SK-N-SH (cell line): ENCODE results near the gene ZCRB1. TPM values are rescaled to one million over a fixed set of nuclear protein-coding genes. Genes with fewer than 3 reads are reported as not detected.

Experiments
- CTCF ChIA-PET: fragments of 300-600, 350-600 bp; formaldehyde crosslinking; extraction: SDS; loops from one replicate; lab custom pipeline; 2021; lab: Yijun Ruan, JAX
- POLR2A ChIA-PET: fragments of 350-600 bp; sonication (Branson Sonifier 250); formaldehyde crosslinking; extraction: SDS; loops from one replicate; lab custom pipeline; 2020; ENCODE audit warnings: antibody characterized with exemption, inconsistent platforms; lab: Yijun Ruan, JAX
- DNase-seq: peaks from one replicate; pipeline ENCODE4 v3.0.0; 2012
- H2AFZ ChIP-seq: fragments of 200-600 bp; sonication (generic); 2 replicates; pipeline ENCODE4 v1.8.1; 2016; ENCODE audit warnings: antibody characterized with exemption, mild to moderate bottlenecking, low read depth
- H3F3A ChIP-seq: fragments of 200-600 bp; sonication (generic); replicated peaks from 2 replicates; pipeline ENCODE3; 2016; ENCODE audit warnings: antibody characterized with exemption, mild to moderate bottlenecking; ENCODE audit not compliant: insufficient read depth
- H3K27ac ChIP-seq, 2 experiments: fragments of 200-500 bp in 1 of 2; fragments of 200-600 bp in 1 of 2; sonication (Bioruptor generic) in 1 of 2; sonication (generic), shearing (Covaris generic) in 1 of 2; 2 replicates each; pipeline versions ENCODE4 v1.5.1 to v1.6.1; 2014 to 2016; ENCODE audit warnings: low read depth in 2 of 2, inconsistent platforms in 1 of 2, low read length in 1 of 2, mild to moderate bottlenecking in 1 of 2, mixed read lengths in 1 of 2
- H3K27me3 ChIP-seq: fragments of 200-600 bp; sonication (generic), shearing (Covaris generic); 2 replicates; pipeline ENCODE4 v1.6.1; 2016; ENCODE audit warnings: mixed run types; ENCODE audit not compliant: insufficient read depth
- H3K36me3 ChIP-seq, 2 experiments: fragments of 200-500 bp in 1 of 2; fragments of 200-600 bp in 1 of 2; sonication (Bioruptor generic) in 1 of 2; sonication (generic) in 1 of 2; replicated peaks in 1 of 2; 2 replicates each; pipeline versions ENCODE3 to v1.5.1; 2014 to 2016; ENCODE audit warnings: low read length in 1 of 2, mild to moderate bottlenecking in 1 of 2; ENCODE audit not compliant: insufficient read depth in 2 of 2, control insufficient read depth in 1 of 2
- H3K4me1 ChIP-seq, 2 experiments: fragments of 200-500 bp in 1 of 2; fragments of 200-600 bp in 1 of 2; sonication (Bioruptor generic) in 1 of 2; sonication (generic), shearing (Covaris generic) in 1 of 2; 2 replicates each; pipeline versions ENCODE4 v1.5.1 to v1.6.1; 2014 to 2016; ENCODE audit warnings: low read depth in 1 of 2, low read length in 1 of 2, mixed run types in 1 of 2; ENCODE audit not compliant: insufficient read depth in 2 of 2, control insufficient read depth in 1 of 2
- H3K4me2 ChIP-seq: fragments of 200-600 bp; sonication (generic), shearing (Covaris generic); 2 replicates; pipeline ENCODE4 v1.6.1; 2017; ENCODE audit warnings: mixed run types
- H3K4me3 ChIP-seq, 2 experiments: fragments of 200-500 bp in 1 of 2; fragments of 200-600 bp in 1 of 2; sonication (Bioruptor generic) in 1 of 2; sonication (generic), shearing (Covaris generic) in 1 of 2; 2 replicates each; pipeline versions ENCODE4 v1.5.1 to v1.8.1; 2014 to 2016; ENCODE audit warnings: low read depth in 2 of 2, inconsistent platforms in 1 of 2, low read length in 1 of 2, mild to moderate bottlenecking in 1 of 2, mixed read lengths in 1 of 2, moderate library complexity in 1 of 2
- H3K79me2 ChIP-seq: fragments of 200-600 bp; sonication (generic); 2 replicates; pipeline ENCODE4 v1.8.1; 2017; ENCODE audit warnings: mild to moderate bottlenecking; ENCODE audit not compliant: insufficient read depth
- H3K9ac ChIP-seq: fragments of 200-600 bp; sonication (generic); 2 replicates; pipeline ENCODE4 v1.6.1; 2017; ENCODE audit warnings: mixed run types
- H3K9me2 ChIP-seq: fragments of 200-600 bp; sonication (generic); 2 replicates; pipeline ENCODE4 v1.6.1; 2017; ENCODE audit warnings: mixed run types
- H3K9me3 ChIP-seq: fragments of 200-600 bp; sonication (generic); 2 replicates; pipeline ENCODE4 v1.6.1; 2017; ENCODE audit warnings: mixed run types, mild to moderate bottlenecking, moderate library complexity
- H4K20me1 ChIP-seq: fragments of 200-600 bp; sonication (generic); 2 replicates; pipeline ENCODE4 v1.6.1; 2017; ENCODE audit warnings: mild to moderate bottlenecking, mixed run types; ENCODE audit not compliant: insufficient read depth
- CTCF ChIP-seq: fragments of 200-600 bp; sonication (generic); IDR thresholded peaks from 2 replicates; pipeline ENCODE4 v1.6.1; 2017; ENCODE audit warnings: antibody characterized with exemption, mild to moderate bottlenecking, moderate library complexity
- ELF1 ChIP-seq: IDR thresholded peaks from 2 replicates; pipeline ENCODE4 v1.4.0; 2012
- EZH2phosphoT487 ChIP-seq: fragments of 200-600 bp; sonication (generic); IDR thresholded peaks from 2 replicates; pipeline ENCODE4 v1.6.1; 2017; ENCODE audit warnings: low read depth, mixed run types, mild to moderate bottlenecking, antibody characterized with exemption, moderate library complexity, borderline replicate concordance
- FOSL2 ChIP-seq: IDR thresholded peaks from 2 replicates; pipeline ENCODE4 v1.4.0; 2012; ENCODE audit warnings: low read depth, mild to moderate bottlenecking, moderate library complexity, borderline replicate concordance
- FOXJ3 ChIP-seq: sonication (generic); formaldehyde crosslinking; IDR thresholded peaks from 2 replicates; pipeline ENCODE4 v1.5.1; 2020; ENCODE audit warnings: mild to moderate bottlenecking, missing genetic modification reagents
- FOXM1 ChIP-seq: IDR thresholded peaks from 2 replicates; pipeline ENCODE4 v1.4.0; 2012; ENCODE audit warnings: low read depth, mild to moderate bottlenecking
- GATA2 ChIP-seq: sonication (generic); formaldehyde crosslinking; IDR thresholded peaks from 2 replicates; pipeline ENCODE4 v1.5.0; 2020; ENCODE audit warnings: mild to moderate bottlenecking, missing genetic modification reagents
- JUND ChIP-seq: IDR thresholded peaks from 2 replicates; pipeline ENCODE4 v1.4.0; 2012
- MAX ChIP-seq: IDR thresholded peaks from 2 replicates; pipeline ENCODE4 v1.4.0; 2012; ENCODE audit warnings: low read depth
- MEF2A ChIP-seq: IDR thresholded peaks from 2 replicates; pipeline ENCODE4 v1.4.0; 2012; ENCODE audit warnings: low read depth, borderline replicate concordance
- MXI1 ChIP-seq: IDR thresholded peaks from 2 replicates; pipeline ENCODE4 v1.6.1; 2012; ENCODE audit warnings: mild to moderate bottlenecking, low read depth, low read length, improper control_type of control experiment
- NFIC ChIP-seq: IDR thresholded peaks from 2 replicates; pipeline ENCODE4 v1.4.0; 2012; ENCODE audit warnings: borderline replicate concordance
- NRF1 ChIP-seq: IDR thresholded peaks from 2 replicates; pipeline ENCODE4 v1.6.1; 2012; ENCODE audit warnings: low read depth, mild to moderate bottlenecking, low read length
- RCOR1 ChIP-seq: fragments of 150-350 bp; IDR thresholded peaks from 2 replicates; pipeline ENCODE4 v1.6.1; 2017; ENCODE audit warnings: antibody characterized with exemption, low read length
- RFX5 ChIP-seq: IDR thresholded peaks from 2 replicates; pipeline ENCODE4 v1.6.1; 2012; ENCODE audit warnings: mild to moderate bottlenecking, improper control_type of control experiment, low read length
- RXRA ChIP-seq: IDR thresholded peaks from 2 replicates; pipeline ENCODE4 v1.4.0; 2012; ENCODE audit warnings: low read depth, mild to moderate bottlenecking, borderline replicate concordance
- TCF12 ChIP-seq: IDR thresholded peaks from 2 replicates; pipeline ENCODE4 v1.4.0; 2012
- TEAD4 ChIP-seq: IDR thresholded peaks from 2 replicates; pipeline ENCODE4 v1.4.0; 2012; ENCODE audit warnings: mild to moderate bottlenecking, borderline replicate concordance; ENCODE audit not compliant: insufficient read depth
- YY1 ChIP-seq: IDR thresholded peaks from 2 replicates; pipeline ENCODE4 v1.4.0; 2012; ENCODE audit warnings: low read depth, mild to moderate bottlenecking
- WGBS: methylation state at CpG from one replicate; pipeline ENCODE4 v1.1.6; 2017; ENCODE audit warnings: low lambda C conversion rate; 5-methylcytosine and 5-hydroxymethylcytosine counted together
- polyA plus RNA-seq, 3 experiments: library from polyadenylated mRNA; depleted of rRNA; stranded (reverse); fragments of >200 nt; gene quantifications; 2 replicates each; pipeline ENCODE4 v1.2.3, GENCODE V29; 2012
- TF ChIP-seq, protein P1 (sequence below): fragments of 150-350 bp; IDR thresholded peaks from 2 replicates; pipeline ENCODE4 v1.6.1; 2016; ENCODE audit warnings: mild to moderate bottlenecking, low read depth, low read length

Gene ZCRB1
- polyA plus RNA-seq, 1 of the 3 experiments (the other 2 are of a cell fraction): 18.7 TPM

GRCh38 chr12:42326541-42327226 is 790 bp upstream of the ZCRB1 start:
- peak overlapping the region; percentile 97 for H2AFZ ChIP-seq
- H3K9me2 ChIP-seq: no peaks in the 10 kb centered on the region
- peaks cover 10% of the 10 kb centered on the region for H3F3A ChIP-seq
- H3K4me2 ChIP-seq: peak overlapping the region; percentile 96
- peak; percentile 32 for DNase-seq
- peak overlapping the region; percentile 90 for H3K9ac ChIP-seq
- H3K27ac ChIP-seq: peak overlapping the region; percentile 74 to 89
- peaks cover 33% of the 10 kb centered on the region for H4K20me1 ChIP-seq
- H3K36me3 ChIP-seq: peaks cover 13 to 18% of the 10 kb centered on the region in 2 experiments
- 3% methylated on average over 13 of the region's 13 CpGs for WGBS
- 0 out of 2 replicates have a peak, but pooled peaks have one; percentile 9 for TF ChIP-seq MAX
- TF ChIP-seq RFX5: no peak
- H3K4me3 ChIP-seq: peak overlapping the region; percentile 84 to 93
- no peaks in the 10 kb centered on the region for H3K9me3 ChIP-seq
- POLR2A ChIA-PET: no interaction called here
- peaks cover 80% of the 10 kb centered on the region for H3K79me2 ChIP-seq
- peaks cover 11 to 17% of the 10 kb centered on the region in 2 experiments for H3K4me1 ChIP-seq
- H3K27me3 ChIP-seq: no peaks in the 10 kb centered on the region
- CTCF ChIA-PET: interaction anchor here (1.0 to 1.2 kb wide), 3 partner anchors 91 to 243 kb away, joined by 3 to 4 read pairs (median 3); no protein-coding TSS in a partner anchor

DNA sequence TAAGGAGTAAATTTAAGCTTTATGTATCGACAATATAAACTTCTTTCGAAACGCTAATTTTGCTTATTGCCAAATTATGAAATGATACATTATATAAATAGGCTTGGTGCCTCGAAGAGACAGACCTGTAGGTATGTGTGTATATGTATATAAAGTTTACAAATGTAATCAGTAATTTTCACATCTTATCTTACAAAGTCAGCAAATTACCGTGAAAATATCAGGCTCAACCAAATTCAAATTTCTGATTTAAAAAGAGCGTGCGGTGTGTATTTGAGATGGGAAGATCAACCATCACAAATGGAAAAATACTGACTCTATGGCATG is 605 bp downstream of the ZCRB1 start:
- peak overlapping the region; percentile 90 for H3K9ac ChIP-seq
- H3K27me3 ChIP-seq: no peaks in the 10 kb centered on the region
- peak overlapping the region; percentile 84 to 93 for H3K4me3 ChIP-seq
- CTCF ChIA-PET: no interaction called here
- H3K9me2 ChIP-seq: no peaks in the 10 kb centered on the region
- 28% methylated on average over 7 of the region's 7 CpGs for WGBS
- peaks cover 25 to 27% of the 10 kb centered on the region in 2 experiments for H3K36me3 ChIP-seq
- H2AFZ ChIP-seq: peak overlapping the region; percentile 97
- peak overlapping the region; percentile 74 to 89 for H3K27ac ChIP-seq
- peak overlapping the region; percentile 96 for H3K4me2 ChIP-seq
- peaks cover 22% of the 10 kb centered on the region for H4K20me1 ChIP-seq
- peaks cover 66% of the 10 kb centered on the region for H3K79me2 ChIP-seq
- no peak for DNase-seq
- POLR2A ChIA-PET: no interaction called here
- peaks cover 12% of the 10 kb centered on the region for H3F3A ChIP-seq
- no peaks in the 10 kb centered on the region for H3K9me3 ChIP-seq
- TF ChIP-seq JUND (no peak), RCOR1 (no peak), GATA2 (no peak), NFIC (no peak), ELF1 (no peak), FOSL2 (no peak), MAX (no peak), FOXJ3 (CRISPR knock-in tag) (no peak), RFX5 (no peak), FOXM1 (no peak), CTCF (no peak), TCF12 (no peak), MEF2A (no peak), RXRA (no peak), NRF1 (no peak), EZH2phosphoT487 (no peak), YY1 (no peak), TEAD4 (no peak), MXI1 (no peak)
- TF ChIP-seq, protein P1, sequence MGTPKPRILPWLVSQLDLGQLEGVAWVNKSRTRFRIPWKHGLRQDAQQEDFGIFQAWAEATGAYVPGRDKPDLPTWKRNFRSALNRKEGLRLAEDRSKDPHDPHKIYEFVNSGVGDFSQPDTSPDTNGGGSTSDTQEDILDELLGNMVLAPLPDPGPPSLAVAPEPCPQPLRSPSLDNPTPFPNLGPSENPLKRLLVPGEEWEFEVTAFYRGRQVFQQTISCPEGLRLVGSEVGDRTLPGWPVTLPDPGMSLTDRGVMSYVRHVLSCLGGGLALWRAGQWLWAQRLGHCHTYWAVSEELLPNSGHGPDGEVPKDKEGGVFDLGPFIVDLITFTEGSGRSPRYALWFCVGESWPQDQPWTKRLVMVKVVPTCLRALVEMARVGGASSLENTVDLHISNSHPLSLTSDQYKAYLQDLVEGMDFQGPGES: no peak
- H3K4me1 ChIP-seq: peaks cover 10 to 17% of the 10 kb centered on the region in 2 experiments
